Duodenal mucosa (tissue), 2 donors: ENCODE measurements around the gene ABCD1.
A peak's percentile ranks its signal among the peaks of the same experiment; 100 is the strongest.

Experiments
- H3K27ac ChIP-seq: one replicate; pipeline ENCODE4 v1.7.0; 2013; ENCODE audit warnings: low read depth, low read length
- H3K27me3 ChIP-seq, 2 donors: one replicate each; pipeline ENCODE4 v1.7.0; 2013; ENCODE audit warnings: low read length in 2 of 2, control low read depth in 1 of 2; ENCODE audit not compliant: insufficient read depth in 2 of 2, control insufficient read depth in 1 of 2
- H3K36me3 ChIP-seq, 2 donors: one replicate each; pipeline ENCODE4 v1.7.0; 2013; ENCODE audit warnings: low read length in 2 of 2, control low read depth in 1 of 2; ENCODE audit not compliant: insufficient read depth in 2 of 2, control insufficient read depth in 1 of 2
- H3K4me1 ChIP-seq, 2 donors: one replicate each; pipeline ENCODE4 v1.7.0; 2013; ENCODE audit warnings: low read length in 2 of 2, control low read depth in 1 of 2; ENCODE audit not compliant: insufficient read depth in 2 of 2, control insufficient read depth in 1 of 2
- H3K4me3 ChIP-seq, 2 donors: one replicate each; pipeline ENCODE4 v1.7.0; 2013; ENCODE audit warnings: low read length in 2 of 2, low read depth in 1 of 2
- H3K9ac ChIP-seq, 2 donors: one replicate each; pipeline ENCODE4 v1.7.0; 2013; ENCODE audit warnings: low read length in 2 of 2, low read depth in 1 of 2
- H3K9me3 ChIP-seq, 2 donors: one replicate each; pipeline ENCODE4 v1.7.0; 2013; ENCODE audit warnings: low read length in 2 of 2, control low read depth in 1 of 2; ENCODE audit not compliant: control insufficient read depth in 1 of 2

Gene ABCD1

GRCh38 chrX:153709726-153710674, 14.7 kb upstream of the ABCD1 start:
- no peak overlapping the region for H3K9ac ChIP-seq
- peaks cover 0 to 4% of the 10 kb centered on the region in 2 donors for H3K4me1 ChIP-seq
- H3K36me3 ChIP-seq: peaks cover 7 to 26% of the 10 kb centered on the region in 2 donors

GRCh38 chrX:153714256-153714655, 10.4 kb upstream of the ABCD1 start:
- Histone ChIP-seq H3K27me3 (no peaks in the 10 kb centered on the region), H3K27ac (no peak overlapping the region), H3K36me3 (peaks cover 15 to 47% of the 10 kb centered on the region in 2 donors), H3K4me3 (no peak overlapping the region), H3K9me3 (no peaks in the 10 kb centered on the region), H3K9ac (no peak overlapping the region), H3K4me1 (no peaks in the 10 kb centered on the region)

More at GRCh38 chrX:153709726-153710674, 14.7 kb upstream of the ABCD1 start:
- no peaks in the 10 kb centered on the region for H3K27me3 ChIP-seq
- no peak overlapping the region for H3K4me3 ChIP-seq
- H3K9me3 ChIP-seq: no peaks in the 10 kb centered on the region
- H3K27ac ChIP-seq: no peak overlapping the region

GRCh38 chrX:153717445-153717844, 7.2 kb upstream of the ABCD1 start:
- no peak overlapping the region for H3K4me3 ChIP-seq
- H3K36me3 ChIP-seq: peaks cover 23 to 54% of the 10 kb centered on the region in 2 donors
- no peak overlapping the region for H3K9ac ChIP-seq
- no peaks in the 10 kb centered on the region for H3K9me3 ChIP-seq
- H3K27ac ChIP-seq: no peak overlapping the region
- H3K27me3 ChIP-seq: no peaks in the 10 kb centered on the region
- H3K4me1 ChIP-seq: peaks cover 5 to 6% of the 10 kb centered on the region in 2 donors

GRCh38 chrX:153719238-153719637, 5.4 kb upstream of the ABCD1 start:
- Histone ChIP-seq H3K4me3 (no peak overlapping the region), H3K9me3 (no peaks in the 10 kb centered on the region), H3K27me3 (no peaks in the 10 kb centered on the region), H3K4me1 (peaks cover 13 to 15% of the 10 kb centered on the region in 2 donors), H3K27ac (no peak overlapping the region), H3K9ac (no peak overlapping the region), H3K36me3 (peaks cover 23 to 47% of the 10 kb centered on the region in 2 donors)

GRCh38 chrX:153719701-153720100, 5.0 kb upstream of the ABCD1 start:
- Histone ChIP-seq H3K4me3 (no peak overlapping the region), H3K9ac (no peak overlapping the region), H3K9me3 (no peaks in the 10 kb centered on the region), H3K36me3 (peaks cover 19 to 42% of the 10 kb centered on the region in 2 donors), H3K27me3 (no peaks in the 10 kb centered on the region), H3K27ac (no peak overlapping the region), H3K4me1 (peaks cover 13 to 15% of the 10 kb centered on the region in 2 donors)

- Histone ChIP-seq H3K27ac (no peak overlapping the region), H3K4me1 (peaks cover 31 to 42% of the 10 kb centered on the region in 2 donors), H3K4me3 (peak overlapping the region; percentile 69 to 70), H3K9me3 (no peaks in the 10 kb centered on the region), H3K36me3 (peaks cover 11 to 29% of the 10 kb centered on the region in 2 donors), H3K9ac (peak overlapping the region; percentile 63 to 76), H3K27me3 (no peaks in the 10 kb centered on the region)
Observed at GRCh38 chrX:153722704-153723350, 1.8 kb upstream of the ABCD1 start.

GRCh38 chrX:153723351-153724251, 1.1 kb upstream of the ABCD1 start:
- Histone ChIP-seq H3K9me3 (no peaks in the 10 kb centered on the region), H3K9ac (peak overlapping the region; percentile 63 to 76), H3K27me3 (no peaks in the 10 kb centered on the region), H3K4me1 (peaks cover 36 to 49% of the 10 kb centered on the region in 2 donors), H3K36me3 (peaks cover 11 to 24% of the 10 kb centered on the region in 2 donors), H3K27ac (peak overlapping the region; percentile 78), H3K4me3 (peak overlapping the region; percentile 69 to 70)

GRCh38 chrX:153725039-153725831, 579 bp downstream of the ABCD1 start:
- Histone ChIP-seq H3K9ac (peak overlapping the region; percentile 57 to 65), H3K4me1 (peaks cover 36 to 49% of the 10 kb centered on the region in 2 donors), H3K9me3 (no peaks in the 10 kb centered on the region), H3K27me3 (no peaks in the 10 kb centered on the region), H3K4me3 (peak overlapping the region; percentile 63 to 65), H3K27ac (peak overlapping the region; percentile 73), H3K36me3 (peaks cover 0 to 10% of the 10 kb centered on the region in 2 donors)

- Histone ChIP-seq H3K27me3 (no peaks in the 10 kb centered on the region), H3K9me3 (no peaks in the 10 kb centered on the region), H3K9ac (peak overlapping the region; percentile 25 to 65), H3K36me3 (peaks cover 0 to 5% of the 10 kb centered on the region in 2 donors), H3K27ac (peak overlapping the region; percentile 85), H3K4me1 (peaks cover 36 to 49% of the 10 kb centered on the region in 2 donors), H3K4me3 (peak overlapping the region; percentile 50 to 53)
Observed at GRCh38 chrX:153725832-153726285, 1.2 kb downstream of the ABCD1 start.
